HepG2 (cell line): Measurements from ENCODE around the gene TCF7L2. TPM values are rescaled to one million over a fixed set of nuclear protein-coding genes. Genes with fewer than 3 reads are reported as not detected.

Experiments used
- ATAD3A ChIP-seq: sonication (generic); formaldehyde crosslinking; IDR thresholded peaks from 2 replicates; pipeline ENCODE4 v1.4.0; 2020; ENCODE audit warnings: missing genetic modification reagents
- CBX2 ChIP-seq, 2 experiments: fragments of 200-600 bp in 1 of 2; sonication (generic); formaldehyde crosslinking in 1 of 2; IDR thresholded peaks; 2 replicates each; pipeline versions ENCODE4 v1.7.0 to v1.8.1; 2018 to 2022; ENCODE audit warnings: low read depth in 2 of 2, low read length in 1 of 2, mild to moderate bottlenecking in 1 of 2, missing genetic modification reagents in 1 of 2
- CREB1 ChIP-seq, 2 experiments: fragments of 450-650 bp in 1 of 2; IDR thresholded peaks; 2 replicates each; pipeline ENCODE4 v1.6.1; 2016 to 2017; ENCODE audit warnings: control low read depth in 1 of 2, mild to moderate bottlenecking in 1 of 2, missing compliant biosample characterization in 1 of 2, missing genetic modification characterization in 1 of 2
- ELF1 ChIP-seq: sonication (generic); formaldehyde crosslinking; IDR thresholded peaks from 2 replicates; pipeline ENCODE4 v1.4.0; 2020; ENCODE audit warnings: missing genetic modification reagents
- ETV6 ChIP-seq: sonication (generic); formaldehyde crosslinking; conservative IDR thresholded peaks from 2 replicates; pipeline ENCODE4 v1.4.0; 2020; ENCODE audit warnings: missing genetic modification reagents
- HNRNPH1 ChIP-seq: fragments of 200-400 bp; formaldehyde crosslinking; optimal IDR thresholded peaks from 2 replicates; pipeline ENCODE3; 2017; ENCODE audit warnings: mild to moderate bottlenecking, low read depth, low read length
- KLF16 ChIP-seq, 2 experiments: sonication (generic) in 1 of 2; formaldehyde crosslinking in 1 of 2; IDR thresholded peaks; 2 replicates each; pipeline versions ENCODE4 v1.6.1 to v1.8.0; 2016 to 2023; ENCODE audit warnings: missing genetic modification reagents in 2 of 2, missing compliant biosample characterization in 1 of 2
- RAD21 ChIP-seq: fragments of 450-650 bp; formaldehyde crosslinking; IDR thresholded peaks from 2 replicates; pipeline ENCODE4 v1.5.0; 2020; ENCODE audit warnings: mild to moderate bottlenecking
- STAG1 ChIP-seq: sonication (generic); formaldehyde crosslinking; IDR thresholded peaks from 2 replicates; pipeline ENCODE4 v1.4.0; 2020; ENCODE audit warnings: missing genetic modification reagents
- TRAFD1 ChIP-seq: sonication (generic); formaldehyde crosslinking; IDR thresholded peaks from 2 replicates; pipeline ENCODE4 v1.5.1; 2020; ENCODE audit warnings: missing genetic modification reagents, mild to moderate bottlenecking, borderline replicate concordance
- ZFP1 ChIP-seq: IDR thresholded peaks from 2 replicates; pipeline ENCODE4 v1.6.1; 2016
- ZNF10 ChIP-seq: sonication (generic); formaldehyde crosslinking; IDR thresholded peaks from 2 replicates; pipeline ENCODE4 v1.4.0; 2020; ENCODE audit warnings: mild to moderate bottlenecking, low read depth, missing genetic modification reagents, borderline replicate concordance
- ZNF558 ChIP-seq: sonication (generic); formaldehyde crosslinking; IDR thresholded peaks from 2 replicates; pipeline ENCODE4 v1.9.0; 2022; ENCODE audit warnings: mild to moderate bottlenecking, missing genetic modification reagents, borderline replicate concordance
- ZNF629 ChIP-seq: sonication (generic); formaldehyde crosslinking; conservative IDR thresholded peaks from 2 replicates; pipeline ENCODE4 v1.5.0; 2020; ENCODE audit warnings: missing genetic modification reagents
- ZNF652 ChIP-seq: IDR thresholded peaks from 2 replicates; pipeline ENCODE4 v1.6.1; 2016; ENCODE audit warnings: low read depth, borderline replicate concordance
- ZNF737 ChIP-seq: sonication (generic); formaldehyde crosslinking; IDR thresholded peaks from 2 replicates; pipeline ENCODE4 v1.5.0; 2020; ENCODE audit warnings: missing genetic modification reagents, mild to moderate bottlenecking, borderline replicate concordance
- ZNF839 ChIP-seq: sonication (generic); formaldehyde crosslinking; IDR thresholded peaks from 2 replicates; pipeline ENCODE4 v1.4.0; 2020; ENCODE audit warnings: missing genetic modification reagents, mild to moderate bottlenecking, borderline replicate concordance
- ZSCAN21 ChIP-seq: sonication (generic); formaldehyde crosslinking; IDR thresholded peaks from 2 replicates; pipeline ENCODE4 v1.8.0; 2022; ENCODE audit warnings: mild to moderate bottlenecking, missing genetic modification reagents, moderate library complexity, borderline replicate concordance
- ZSCAN25 ChIP-seq: sonication (generic); formaldehyde crosslinking; IDR thresholded peaks from 2 replicates; pipeline ENCODE4 v1.8.0; 2022; ENCODE audit warnings: mild to moderate bottlenecking, missing genetic modification reagents
- polyA plus RNA-seq, 8 experiments: library from polyadenylated mRNA; depleted of rRNA in 3 of 8; stranded (reverse) in 7 of 8; unstranded in 1 of 8; fragments of >200 nt; fragmentation: Illumina TruSeq in 4 of 8; extraction: Trizol in 4 of 8; gene quantifications; 2 replicates each; pipeline versions ENCODE4 v1.2.1 to v1.2.3, GENCODE V29; 2011 to 2016; ENCODE audit warnings: low read depth in 4 of 8, missing spikeins in 1 of 8, mixed read lengths in 1 of 8; ENCODE audit not compliant: insufficient read depth in 1 of 8
- total RNA-seq, 5 experiments: library from RNA; depleted of rRNA; stranded (reverse); fragments of >200 nt; fragmentation: Illumina TruSeq; extraction: Trizol; gene quantifications; 2 replicates each; pipeline ENCODE4 v1.2.3, GENCODE V29; 2016; ENCODE audit warnings: low read depth in 1 of 5
- TF ChIP-seq, protein P1 (sequence below): sonication (generic); formaldehyde crosslinking; IDR thresholded peaks from 2 replicates; pipeline ENCODE4 v1.8.0; 2022; ENCODE audit warnings: missing genetic modification reagents, mild to moderate bottlenecking, borderline replicate concordance
- TF ChIP-seq, protein P2 (sequence below), 2 experiments: sonication (generic) in 1 of 2; formaldehyde crosslinking in 1 of 2; IDR thresholded peaks; 2 replicates each; pipeline versions ENCODE4 v1.4.0 to v1.6.1; 2018 to 2020; ENCODE audit warnings: missing genetic modification reagents in 2 of 2, borderline replicate concordance in 1 of 2, low read depth in 1 of 2, mild to moderate bottlenecking in 1 of 2, missing biosample characterization in 1 of 2
- TF ChIP-seq, protein P3 (sequence below): sonication (generic); formaldehyde crosslinking; IDR thresholded peaks from 2 replicates; pipeline ENCODE4 v1.4.0; 2020; ENCODE audit warnings: missing genetic modification reagents

TCF7L2 gene
- total and polyA plus RNA-seq, 2 of the 13 experiments (the other 11 are each of a cell fraction or from before 2014, with no cell fraction given) = 3.9 to 13.7 TPM

- TF ChIP-seq, protein P1, sequence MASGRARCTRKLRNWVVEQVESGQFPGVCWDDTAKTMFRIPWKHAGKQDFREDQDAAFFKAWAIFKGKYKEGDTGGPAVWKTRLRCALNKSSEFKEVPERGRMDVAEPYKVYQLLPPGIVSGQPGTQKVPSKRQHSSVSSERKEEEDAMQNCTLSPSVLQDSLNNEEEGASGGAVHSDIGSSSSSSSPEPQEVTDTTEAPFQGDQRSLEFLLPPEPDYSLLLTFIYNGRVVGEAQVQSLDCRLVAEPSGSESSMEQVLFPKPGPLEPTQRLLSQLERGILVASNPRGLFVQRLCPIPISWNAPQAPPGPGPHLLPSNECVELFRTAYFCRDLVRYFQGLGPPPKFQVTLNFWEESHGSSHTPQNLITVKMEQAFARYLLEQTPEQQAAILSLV = no peak
- TF ChIP-seq HNRNPH1 (no peak), ETV6 (CRISPR knock-in tag) (no peak), ZFP1 (CRISPR knock-in tag) (no peak), STAG1 (0 out of 2 replicates have a peak, but pooled peaks have one; percentile 2), TRAFD1 (CRISPR knock-in tag) (0 out of 2 replicates have a peak, but pooled peaks have one; percentile 22), ATAD3A (CRISPR knock-in tag) (no peak), ZNF629 (CRISPR knock-in tag) (no peak), RAD21 (CRISPR knock-in tag) (no peak), ZNF10 (CRISPR knock-in tag) (no peak), ZNF652 (CRISPR knock-in tag) (peak; percentile 87), ZNF839 (no peak), ZNF558 (CRISPR knock-in tag) (no peak), ZSCAN21 (CRISPR knock-in tag) (no peak), CBX2 (IDR thresholded peaks at IDR 0.05; ENCODE audit: low read depth, low read length) (no peak), CBX2 (CRISPR knock-in tag; IDR thresholded peaks at IDR 0.05; ENCODE audit: low read depth) (no peak), ELF1 (CRISPR knock-in tag) (no peak), CREB1 (IDR thresholded peaks at IDR 0.05) (no peak), CREB1 (CRISPR knock-in tag; IDR thresholded peaks at IDR 0.05) (peak; percentile 66), ZSCAN25 (no peak), ZNF737 (CRISPR knock-in tag) (no peak), KLF16 (CRISPR knock-in tag; IDR thresholded peaks at IDR 0.05) (no peak; a peak in 1 of 4 replicates)
- TF ChIP-seq, protein P2, sequence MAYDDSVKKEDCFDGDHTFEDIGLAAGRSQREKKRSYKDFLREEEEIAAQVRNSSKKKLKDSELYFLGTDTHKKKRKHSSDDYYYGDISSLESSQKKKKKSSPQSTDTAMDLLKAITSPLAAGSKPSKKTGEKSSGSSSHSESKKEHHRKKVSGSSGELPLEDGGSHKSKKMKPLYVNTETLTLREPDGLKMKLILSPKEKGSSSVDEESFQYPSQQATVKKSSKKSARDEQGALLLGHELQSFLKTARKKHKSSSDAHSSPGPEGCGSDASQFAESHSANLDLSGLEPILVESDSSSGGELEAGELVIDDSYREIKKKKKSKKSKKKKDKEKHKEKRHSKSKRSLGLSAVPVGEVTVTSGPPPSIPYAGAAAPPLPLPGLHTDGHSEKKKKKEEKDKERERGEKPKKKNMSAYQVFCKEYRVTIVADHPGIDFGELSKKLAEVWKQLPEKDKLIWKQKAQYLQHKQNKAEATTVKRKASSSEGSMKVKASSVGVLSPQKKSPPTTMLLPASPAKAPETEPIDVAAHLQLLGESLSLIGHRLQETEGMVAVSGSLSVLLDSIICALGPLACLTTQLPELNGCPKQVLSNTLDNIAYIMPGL (CRISPR knock-in tag; IDR thresholded peaks at IDR 0.05; ENCODE audit: borderline replicate concordance in 1 of 2, low read depth in 1 of 2) = 0 out of 4 replicates have a peak, but pooled peaks of 1 of the 2 experiments have one; percentile 23
- TF ChIP-seq, protein P3, sequence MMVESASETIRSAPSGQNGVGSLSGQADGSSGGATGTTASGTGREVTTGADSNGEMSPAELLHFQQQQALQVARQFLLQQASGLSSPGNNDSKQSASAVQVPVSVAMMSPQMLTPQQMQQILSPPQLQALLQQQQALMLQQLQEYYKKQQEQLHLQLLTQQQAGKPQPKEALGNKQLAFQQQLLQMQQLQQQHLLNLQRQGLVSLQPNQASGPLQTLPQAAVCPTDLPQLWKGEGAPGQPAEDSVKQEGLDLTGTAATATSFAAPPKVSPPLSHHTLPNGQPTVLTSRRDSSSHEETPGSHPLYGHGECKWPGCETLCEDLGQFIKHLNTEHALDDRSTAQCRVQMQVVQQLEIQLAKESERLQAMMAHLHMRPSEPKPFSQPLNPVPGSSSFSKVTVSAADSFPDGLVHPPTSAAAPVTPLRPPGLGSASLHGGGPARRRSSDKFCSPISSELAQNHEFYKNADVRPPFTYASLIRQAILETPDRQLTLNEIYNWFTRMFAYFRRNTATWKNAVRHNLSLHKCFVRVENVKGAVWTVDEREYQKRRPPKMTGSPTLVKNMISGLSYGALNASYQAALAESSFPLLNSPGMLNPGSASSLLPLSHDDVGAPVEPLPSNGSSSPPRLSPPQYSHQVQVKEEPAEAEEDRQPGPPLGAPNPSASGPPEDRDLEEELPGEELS = peak; percentile 9
Measured at GRCh38 chr10:112949143-112949823, 764 bp upstream of the TCF7L2 start (continued).
